Activated CD8-positive, alpha-beta T cell treated with anti-CD3 and anti-CD28 coated beads, Interleukin-2, amount 10 ng/mL, durations not matched to agents 7 days and 5 days (primary cell): ENCODE data around the gene RNF34. TPM values are rescaled to one million over a fixed set of nuclear protein-coding genes. Genes with fewer than 3 reads are reported as not detected.
A peak's percentile ranks its signal among the peaks of the same experiment; 100 is the strongest.

Experiments used
- ATAC-seq: fragments of 150-1000 bp; cut with Tn5 transposase; one replicate; pipeline ENCODE4 v1.10.0; 2021; ENCODE audit warnings: moderate library complexity
- CTCF ChIA-PET: fragments of 350-600 bp; sonication (Branson Sonifier 250); formaldehyde crosslinking; loops from one replicate; lab custom pipeline; 2021; ENCODE audit warnings: antibody characterized with exemption; lab: Charles Lee
- POLR2A ChIA-PET: fragments of 350-600 bp; sonication (Branson Sonifier 250); formaldehyde crosslinking; loops from one replicate; lab custom pipeline; 2021; ENCODE audit warnings: antibody characterized with exemption; lab: Charles Lee
- DNase-seq: peaks from one replicate; pipeline ENCODE4 v3.0.0-alpha.2; 2020
- H3K27ac Mint-ChIP-seq: one replicate; pipeline ENCODE4 v1.8.0; 2021; ENCODE audit warnings: mild to moderate bottlenecking, mixed read lengths
- H3K27me3 Mint-ChIP-seq: one replicate; pipeline ENCODE4 v1.8.0; 2021; ENCODE audit warnings: low read depth, mixed read lengths
- H3K36me3 Mint-ChIP-seq: one replicate; pipeline ENCODE4 v1.8.0; 2021; ENCODE audit warnings: low read depth, mixed read lengths
- H3K4me1 Mint-ChIP-seq: one replicate; pipeline ENCODE4 v1.8.0; 2021; ENCODE audit warnings: low read depth, mixed read lengths
- H3K4me3 Mint-ChIP-seq: one replicate; pipeline ENCODE4 v1.8.0; 2021; ENCODE audit warnings: mild to moderate bottlenecking, mixed read lengths
- H3K9me3 Mint-ChIP-seq: one replicate; pipeline ENCODE4 v1.8.0; 2022; ENCODE audit warnings: mixed read lengths; ENCODE audit not compliant: insufficient read depth
- total RNA-seq, 2 experiments: library from RNA; stranded (reverse); gene quantifications; one replicate each; pipeline ENCODE4 v1.2.3, GENCODE V29; 2021

The RNF34 gene
- total RNA-seq, 2 experiments from 2014 or later, result 74.9 to 85.0 TPM

DNA sequence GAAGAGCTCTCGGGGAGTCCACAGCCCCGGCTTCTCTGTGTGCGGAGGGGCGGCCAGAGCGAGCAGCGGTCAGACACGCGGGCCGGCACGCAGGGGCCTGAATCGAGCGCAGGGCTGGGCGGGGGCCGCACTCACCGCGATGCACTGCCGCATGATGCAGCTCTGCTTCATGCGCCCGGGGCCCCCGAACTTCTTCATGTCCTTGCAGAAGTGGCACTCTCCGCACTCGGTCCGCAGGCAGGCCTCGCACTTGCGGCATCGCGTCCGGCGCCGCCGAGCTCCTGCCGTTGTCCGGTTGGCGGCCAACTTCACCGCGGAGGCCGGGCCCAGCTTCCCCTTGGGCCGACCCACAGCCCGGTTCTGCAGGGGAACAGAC, 53.1 kb downstream of the RNF34 start:
- H3K27me3 Mint-ChIP-seq, result no peaks in the 10 kb centered on the region
- H3K4me3 Mint-ChIP-seq, result no peak overlapping the region
- peaks cover 29% of the 10 kb centered on the region for H3K36me3 Mint-ChIP-seq
- ATAC-seq, result no peak
- POLR2A ChIA-PET, result no interaction called here
- no peak for DNase-seq
- H3K9me3 Mint-ChIP-seq, result no peaks in the 10 kb centered on the region
- peaks cover 24% of the 10 kb centered on the region for H3K4me1 Mint-ChIP-seq
- H3K27ac Mint-ChIP-seq, result no peak overlapping the region
- CTCF ChIA-PET, result interaction anchor here (0.7 kb wide), 1 partner anchor 10 kb away, joined by 3 read pairs; no protein-coding TSS in a partner anchor

DNA sequence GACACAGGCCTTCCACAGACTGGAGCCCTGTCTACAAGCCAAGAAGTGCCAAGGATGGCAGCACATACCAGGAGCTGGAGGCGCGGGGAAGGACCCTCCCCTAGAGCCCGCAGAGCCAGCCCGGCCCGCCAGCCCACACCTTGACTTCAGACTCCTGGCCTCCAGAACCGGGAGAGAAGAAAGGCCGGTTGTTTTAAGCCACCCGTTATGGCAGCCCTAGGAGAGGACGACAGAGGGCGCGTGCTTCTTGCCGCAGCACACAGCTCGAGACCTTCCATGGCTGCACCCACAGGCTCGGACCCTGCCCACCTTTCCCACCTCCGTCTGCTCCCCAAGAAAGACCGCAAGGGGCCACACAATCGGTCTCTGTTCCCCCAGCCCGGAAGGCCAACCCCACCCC, 53.7 kb downstream of the RNF34 start:
- no peak for DNase-seq
- H3K4me3 Mint-ChIP-seq, result no peak overlapping the region
- no peaks in the 10 kb centered on the region for H3K27me3 Mint-ChIP-seq
- H3K36me3 Mint-ChIP-seq, result peaks cover 26% of the 10 kb centered on the region
- H3K9me3 Mint-ChIP-seq, result no peaks in the 10 kb centered on the region
- CTCF ChIA-PET, result interaction anchor here (1.3 kb wide), 1 partner anchor 11 kb away, joined by 5 read pairs; no protein-coding TSS in a partner anchor
- H3K27ac Mint-ChIP-seq, result peak overlapping the region; percentile 47
- POLR2A ChIA-PET, result no interaction called here
- peaks cover 24% of the 10 kb centered on the region for H3K4me1 Mint-ChIP-seq
- no peak for ATAC-seq

DNA sequence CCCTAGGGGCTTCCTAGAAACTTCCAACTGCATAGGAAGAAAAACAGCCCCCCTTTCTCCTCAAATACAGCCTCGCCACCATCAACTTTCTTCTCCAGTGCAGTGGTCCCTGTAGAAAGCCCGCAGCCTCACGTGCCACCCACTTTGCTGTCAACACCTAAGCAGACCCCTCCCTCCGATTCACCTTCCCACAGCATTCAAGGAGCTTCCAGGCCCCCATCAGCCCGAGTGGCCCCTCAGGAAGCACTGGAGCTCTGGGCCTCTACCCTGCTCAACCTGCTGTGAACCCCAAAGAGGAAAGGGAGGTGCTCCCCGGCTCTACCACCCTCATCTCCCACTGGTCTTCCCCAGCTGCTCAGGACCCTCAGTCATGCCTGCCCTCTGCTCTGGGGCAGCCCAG, 55.0 kb downstream of the RNF34 start:
- Mint-ChIP-seq H3K4me3 (no peak overlapping the region), H3K27ac (peak overlapping the region; percentile 54), H3K27me3 (no peaks in the 10 kb centered on the region), H3K4me1 (peaks cover 28% of the 10 kb centered on the region), H3K9me3 (no peaks in the 10 kb centered on the region), H3K36me3 (peaks cover 15% of the 10 kb centered on the region)
- ATAC-seq, result no peak
- POLR2A ChIA-PET, result no interaction called here
- DNase-seq, result no peak
- CTCF ChIA-PET, result interaction anchor here (1.3 to 1.4 kb wide), 2 partner anchors 12 to 120 kb away, joined by 3 to 5 read pairs; no protein-coding TSS in a partner anchor

DNA sequence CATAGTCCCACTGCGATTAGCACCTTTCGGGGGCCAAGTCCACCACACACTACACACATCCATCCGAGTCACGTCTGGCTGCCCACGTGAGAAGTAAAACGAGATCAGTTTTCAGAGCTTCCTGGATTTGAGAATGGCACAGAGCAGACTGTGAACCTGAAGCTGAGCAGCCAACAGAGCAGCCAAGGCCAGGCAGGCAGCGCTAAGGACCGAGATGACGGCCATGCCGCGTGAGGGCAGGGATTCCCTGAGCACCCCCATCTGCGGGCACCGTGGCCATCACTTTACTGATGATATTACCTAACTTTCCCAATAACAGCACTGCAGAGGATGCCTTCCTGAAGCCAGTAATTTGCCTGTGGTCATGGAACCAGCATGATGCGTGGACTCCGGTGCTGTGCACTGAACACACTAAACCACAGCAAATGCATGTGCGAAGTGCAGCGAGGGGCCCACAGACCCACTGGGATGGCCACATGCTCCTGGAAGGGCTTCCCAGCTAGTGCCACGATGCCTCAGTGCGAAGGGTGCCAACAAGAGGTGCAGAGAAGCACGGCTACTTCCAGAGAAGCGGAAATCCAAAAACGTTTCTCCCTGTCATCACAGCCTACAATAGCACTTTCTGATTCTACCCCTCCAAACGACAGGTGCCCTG, 56.0 kb downstream of the RNF34 start:
- DNase-seq (no peak), ATAC-seq (no peak)
- Mint-ChIP-seq H3K4me1 (peaks cover 34% of the 10 kb centered on the region), H3K4me3 (no peak overlapping the region), H3K27ac (peak overlapping the region; percentile 34), H3K27me3 (no peaks in the 10 kb centered on the region), H3K9me3 (no peaks in the 10 kb centered on the region), H3K36me3 (peaks cover 18% of the 10 kb centered on the region)
- ChIA-PET POLR2A (no interaction called here), CTCF (interaction anchor here (0.6 to 0.7 kb wide), 2 partner anchors 12 to 121 kb away, joined by 3 read pairs; no protein-coding TSS in a partner anchor)

DNA sequence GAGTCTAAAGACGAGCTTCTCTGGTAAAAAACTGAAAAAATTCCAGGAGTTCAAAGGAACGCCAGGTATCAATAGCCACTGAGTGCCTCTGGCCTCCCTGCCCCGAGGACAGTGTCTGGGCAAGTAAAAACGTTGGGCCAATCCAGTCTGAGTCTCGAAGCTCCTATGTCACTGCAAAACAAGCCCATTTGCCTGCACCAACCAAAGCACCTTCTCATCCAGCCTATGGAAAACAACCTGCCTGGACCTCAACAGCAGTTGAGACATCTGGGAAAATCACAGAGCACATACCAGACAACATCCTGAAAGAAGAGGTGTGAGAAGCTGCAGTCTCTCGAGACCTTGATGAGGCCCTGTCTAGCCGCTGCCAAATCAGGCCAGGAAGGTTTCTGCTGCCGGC, 56.6 kb downstream of the RNF34 start:
- ChIA-PET POLR2A (no interaction called here), CTCF (interaction anchor here (0.7 kb wide), 1 partner anchor 122 kb away, joined by 3 read pairs; no protein-coding TSS in a partner anchor)
- Mint-ChIP-seq H3K36me3 (peaks cover 11% of the 10 kb centered on the region), H3K9me3 (no peaks in the 10 kb centered on the region), H3K4me1 (peaks cover 38% of the 10 kb centered on the region), H3K4me3 (no peak overlapping the region), H3K27ac (no peak overlapping the region), H3K27me3 (no peaks in the 10 kb centered on the region)
- ATAC-seq (no peak), DNase-seq (no peak)

DNA sequence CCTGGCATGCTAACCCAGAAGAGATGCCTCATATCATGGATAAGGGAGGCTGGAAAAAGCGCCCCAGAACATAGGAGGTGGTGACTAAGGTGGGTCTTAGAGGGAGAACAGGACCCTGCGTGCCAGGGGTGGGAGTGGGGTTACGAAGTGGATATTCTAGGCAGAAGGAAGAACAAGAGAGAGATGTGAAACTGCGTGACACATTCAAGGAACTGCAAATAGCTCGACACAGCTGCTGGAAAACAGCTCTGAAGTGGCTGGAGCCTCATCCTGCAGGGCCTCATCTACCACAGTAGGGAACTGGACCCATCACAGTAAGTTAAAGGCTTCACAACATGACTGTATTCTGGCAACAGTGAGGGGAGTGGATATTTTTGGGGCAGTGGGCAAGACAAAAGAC, 61.1 kb downstream of the RNF34 start:
- H3K36me3 Mint-ChIP-seq, result peaks cover 17% of the 10 kb centered on the region
- no peak for ATAC-seq
- H3K4me1 Mint-ChIP-seq, result peaks cover 44% of the 10 kb centered on the region
- ChIA-PET CTCF (interaction anchor here (1.4 kb wide), 1 partner anchor 18 kb away, joined by 3 read pairs; no protein-coding TSS in a partner anchor), POLR2A (interaction anchor here (0.6 kb wide), 1 partner anchor 251 kb away, joined by 3 read pairs; no protein-coding TSS in a partner anchor)
- H3K27me3 Mint-ChIP-seq, result no peaks in the 10 kb centered on the region
- no peak for DNase-seq
- H3K4me3 Mint-ChIP-seq, result no peak overlapping the region
- no peaks in the 10 kb centered on the region for H3K9me3 Mint-ChIP-seq
- H3K27ac Mint-ChIP-seq, result peak overlapping the region; percentile 28

DNA sequence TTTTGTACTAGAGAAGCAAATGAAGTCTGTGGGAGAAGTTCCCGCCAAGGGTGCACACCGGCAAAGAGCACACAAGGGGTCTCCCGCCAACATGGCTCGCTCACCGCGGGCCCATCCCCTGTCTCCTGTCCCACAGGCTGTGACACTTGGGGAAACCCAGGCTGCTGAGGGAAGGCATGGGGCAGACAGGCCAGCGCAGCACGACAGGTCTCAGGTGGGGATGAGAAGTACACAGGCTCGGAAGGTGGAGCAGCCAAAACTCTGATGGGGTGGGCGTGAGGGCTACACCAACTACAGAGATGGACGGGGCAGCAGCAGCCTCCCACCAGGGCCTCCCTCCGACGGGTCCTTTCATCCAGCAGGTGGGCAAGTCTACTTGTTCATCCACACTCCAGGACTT, 64.4 kb downstream of the RNF34 start:
- Mint-ChIP-seq H3K27ac (no peak overlapping the region), H3K9me3 (no peaks in the 10 kb centered on the region), H3K4me1 (peaks cover 45% of the 10 kb centered on the region), H3K4me3 (no peak overlapping the region), H3K36me3 (peaks cover 20% of the 10 kb centered on the region), H3K27me3 (no peaks in the 10 kb centered on the region)
- ATAC-seq (no peak), DNase-seq (no peak)
- ChIA-PET POLR2A (interaction anchor here (1.0 kb wide), 1 partner anchor 64 kb away, joined by 3 read pairs; no protein-coding TSS in a partner anchor), CTCF (interaction anchor here (1.4 kb wide), 2 partner anchors 21 to 128 kb away, joined by 3 to 4 read pairs; no protein-coding TSS in a partner anchor)

DNA sequence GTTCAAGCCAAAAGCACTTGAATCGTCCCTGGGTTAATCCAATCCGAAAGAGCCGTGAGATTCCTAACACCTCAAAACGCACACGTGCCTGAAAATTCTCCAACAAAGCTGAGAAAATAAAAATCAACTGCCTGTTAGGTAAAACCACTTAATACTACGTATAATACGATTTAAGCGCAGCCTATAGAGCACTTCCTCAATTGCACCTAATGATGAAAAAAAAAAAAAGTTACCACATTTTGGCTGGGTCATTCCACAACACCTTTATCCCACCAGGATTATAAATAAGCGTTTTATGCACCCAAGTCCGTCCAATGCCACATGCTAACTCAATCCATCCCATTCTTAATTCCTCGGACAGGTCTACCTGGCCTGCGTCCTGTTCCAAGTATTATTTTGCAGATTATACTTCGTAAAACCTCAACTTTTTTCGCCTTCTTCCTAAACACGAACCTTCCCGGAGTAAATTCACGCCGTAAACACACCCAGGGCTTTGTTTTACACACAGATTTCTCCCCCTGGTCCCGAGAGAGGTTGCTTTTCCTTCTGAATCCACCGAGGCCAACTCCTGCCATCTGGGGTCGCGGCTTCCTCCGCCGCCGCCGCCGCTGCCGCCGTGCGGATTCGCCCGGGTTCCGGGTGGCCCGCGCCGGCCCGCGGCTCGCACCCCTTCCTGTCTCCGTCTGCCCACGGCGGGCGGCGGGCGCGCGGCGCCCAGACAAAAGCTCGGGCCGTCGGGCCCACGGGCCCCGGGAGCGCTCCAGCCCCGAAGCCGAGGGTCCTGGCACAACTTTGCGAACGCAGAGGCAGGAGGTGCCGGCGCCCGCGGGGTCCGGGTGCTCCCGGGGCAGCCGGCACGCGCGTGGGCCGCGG, 66.2 kb downstream of the RNF34 start:
- Mint-ChIP-seq H3K27me3 (no peaks in the 10 kb centered on the region), H3K27ac (peak overlapping the region; percentile 93), H3K4me3 (peak overlapping the region; percentile 95), H3K9me3 (no peaks in the 10 kb centered on the region), H3K4me1 (peaks cover 35% of the 10 kb centered on the region), H3K36me3 (peaks cover 17% of the 10 kb centered on the region)
- ChIA-PET POLR2A (interaction anchor here (0.6 kb wide), 2 partner anchors 81 to 423 kb away, joined by 3 to 4 read pairs; partner anchors contain the start of gene PSMD9), CTCF (interaction anchor here (0.9 kb wide), 1 partner anchor 23 kb away, joined by 4 read pairs; no protein-coding TSS in a partner anchor)
- DNase-seq (peak; percentile 53), ATAC-seq (peak; percentile 10)

DNA sequence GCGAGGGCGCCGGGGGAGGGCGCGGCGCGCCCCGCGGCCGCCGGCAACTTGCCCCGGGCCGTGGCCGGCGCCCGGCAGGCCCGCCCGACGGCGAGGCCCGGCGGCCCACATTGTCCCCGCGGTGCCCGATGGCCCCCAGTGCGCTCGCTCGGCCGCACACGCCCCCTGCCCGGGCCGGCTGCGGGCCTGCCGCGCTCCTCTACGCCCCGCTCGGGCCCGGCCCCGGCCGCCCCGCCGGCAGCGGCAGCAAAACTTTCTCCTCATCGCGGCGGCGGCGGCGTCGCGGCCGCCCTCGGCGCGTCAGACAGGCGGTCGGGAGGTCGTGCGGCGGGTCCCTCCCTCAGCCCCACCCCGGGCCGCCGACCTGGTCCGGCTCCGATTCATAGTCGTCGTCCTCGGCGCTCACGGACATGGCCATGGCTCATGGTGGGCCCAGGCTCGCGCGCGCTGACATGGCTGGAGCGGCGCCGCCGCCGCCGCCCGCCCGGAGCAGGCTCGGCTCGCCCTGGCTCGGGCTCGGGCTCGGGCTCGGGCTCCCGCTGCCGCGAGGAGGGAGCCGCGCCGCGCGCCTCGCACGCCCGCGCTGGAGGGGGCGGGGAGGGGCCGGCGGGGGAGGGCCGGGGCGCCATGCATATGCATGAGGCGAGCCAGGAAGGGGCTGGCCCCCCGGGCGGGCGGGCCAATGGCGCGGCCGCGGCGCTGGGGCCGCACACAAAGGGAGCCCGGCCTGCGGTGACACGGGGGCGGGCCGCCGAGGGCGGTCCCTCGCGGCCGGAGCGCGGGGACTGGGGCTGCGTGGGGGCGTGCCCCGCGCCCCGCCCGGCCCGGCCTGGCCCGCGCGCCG, 67.1 kb downstream of the RNF34 start:
- peak; percentile 91 for DNase-seq
- peak overlapping the region; percentile 52 for H3K27ac Mint-ChIP-seq
- H3K27me3 Mint-ChIP-seq, result no peaks in the 10 kb centered on the region
- H3K4me3 Mint-ChIP-seq, result peak overlapping the region; percentile 52
- ATAC-seq, result peak; percentile 94
- ChIA-PET POLR2A (no interaction called here), CTCF (interaction anchor here (3.3 kb wide), 1 partner anchor 12 kb away, joined by 20 read pairs; no protein-coding TSS in a partner anchor)
- H3K9me3 Mint-ChIP-seq, result no peaks in the 10 kb centered on the region
- H3K4me1 Mint-ChIP-seq, result peaks cover 29% of the 10 kb centered on the region
- peaks cover 17% of the 10 kb centered on the region for H3K36me3 Mint-ChIP-seq

DNA sequence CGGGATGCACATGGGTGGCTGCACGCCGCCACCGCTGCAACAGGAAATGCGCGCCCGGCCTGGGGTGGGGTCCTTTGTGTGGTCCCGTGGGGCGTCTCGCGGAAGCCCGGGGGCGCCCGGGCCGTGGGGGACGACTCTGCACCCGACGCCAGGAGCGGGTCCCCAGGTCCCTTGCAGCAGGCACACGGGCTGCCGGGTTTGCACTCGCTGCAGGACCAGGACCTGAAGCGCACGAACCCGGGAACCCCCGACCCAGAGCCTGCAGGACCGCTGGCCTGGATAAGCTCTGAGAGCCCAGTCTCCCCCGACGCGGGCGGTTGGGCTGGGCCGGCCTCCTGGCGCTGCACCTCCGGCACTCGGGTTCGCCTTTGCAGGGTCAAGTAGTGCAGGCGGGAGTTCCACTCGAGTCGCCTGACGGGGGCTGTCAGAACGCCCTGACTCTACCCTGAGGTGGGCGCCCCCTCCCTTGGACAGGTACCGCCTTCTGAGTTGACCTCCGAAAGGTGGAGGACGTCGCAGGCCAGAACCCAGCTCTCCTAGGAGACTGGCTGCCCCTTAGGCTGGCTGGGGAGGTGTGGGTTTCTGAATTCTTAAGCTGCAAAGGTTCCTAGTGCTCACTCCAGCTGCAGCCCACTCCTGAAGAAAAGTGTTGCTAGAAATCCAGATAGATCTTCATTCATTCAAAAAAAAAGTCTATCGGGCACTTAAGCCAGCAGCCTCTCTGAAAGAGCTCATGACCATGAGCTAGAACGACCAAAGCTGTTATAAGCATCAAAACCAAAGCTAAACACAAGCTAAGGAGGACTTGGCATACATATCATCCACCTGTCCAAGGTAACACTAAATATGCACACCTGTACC, 68.0 kb downstream of the RNF34 start:
- Mint-ChIP-seq H3K27me3 (no peaks in the 10 kb centered on the region), H3K9me3 (no peaks in the 10 kb centered on the region), H3K4me3 (peak overlapping the region; percentile 60), H3K36me3 (peaks cover 17% of the 10 kb centered on the region), H3K4me1 (peaks cover 28% of the 10 kb centered on the region), H3K27ac (no peak overlapping the region)
- ChIA-PET POLR2A (interaction anchor here (0.7 to 1.0 kb wide), 3 partner anchors 11 to 139 kb away, joined by 3 read pairs; no protein-coding TSS in a partner anchor), CTCF (interaction anchor here (0.6 to 3.3 kb wide), 3 partner anchors 9 to 13 kb away, joined by 3 to 20 read pairs (median 3); no protein-coding TSS in a partner anchor)
- no peak for ATAC-seq
- no peak for DNase-seq
